Measurements from ENCODE around the gene CPED1. TPM values are rescaled to one million over a fixed set of nuclear protein-coding genes. Genes with fewer than 3 reads are reported as not detected.

The CPED1 gene
- total and polyA plus RNA-seq, 10 of the 15 experiments (the other 5 are each of a cell fraction or from before 2014, with no cell fraction given) = 0.01 to 0.77 (median 0.10) TPM; not detected in 1

GRCh38 chr7:121211253-121211652 is 222.7 kb downstream of the CPED1 start:
- Histone ChIP-seq H3K79me2 (ENCODE audit: control insufficient read depth, insufficient read depth, low read length) (no peaks in the 10 kb centered on the region), H3K36me3 (ENCODE audit: control insufficient read depth in 2 of 2, insufficient read depth in 2 of 2, low read length in 1 of 2) (no peaks in the 10 kb centered on the region), H3K4me3 (no peak overlapping the region), H4K20me1 (ENCODE audit: control insufficient read depth, insufficient read depth) (no peaks in the 10 kb centered on the region), H3K27ac (ENCODE audit: control insufficient read depth, insufficient read depth) (no peak overlapping the region), H2AFZ (ENCODE audit: control insufficient read depth, low read depth, low read length) (no peak overlapping the region), H3K9me3 (replicated peaks; ENCODE audit: control insufficient read depth, insufficient read depth, low read length) (no peaks in the 10 kb centered on the region), H3K4me2 (ENCODE audit: control insufficient read depth, insufficient read depth) (no peak overlapping the region), H3K27me3 (replicated peaks in 1 of 2; ENCODE audit: control insufficient read depth in 2 of 2, insufficient read depth in 2 of 2, low read length in 1 of 2) (no peaks in the 10 kb centered on the region), H3K4me1 (ENCODE audit: control insufficient read depth, insufficient read depth, low read length) (no peaks in the 10 kb centered on the region), H3K9ac (ENCODE audit: control insufficient read depth, insufficient read depth, low read length) (no peak overlapping the region)
- WGBS (ENCODE audit: insufficient coverage, insufficient replicate concordance, low lambda C conversion rate, missing lambda C conversion rate) = 13% methylated on average over 3 of the region's 3 CpGs
- ChIA-PET CTCF (no interaction called here), POLR2A (no interaction called here), RAD21 (ENCODE audit: unreplicated experiment) (interaction anchor here (0.5 kb wide), 1 partner anchor 72 kb away, joined by 3 read pairs; no protein-coding TSS in a partner anchor), SMC1A (ENCODE audit: uncharacterized antibody, unreplicated experiment) (no interaction called here)
- intact Hi-C loops (cut with micrococcal nuclease; ENCODE audit: unreplicated experiment) (no loop called here), in situ Hi-C loops (cut with MboI) (no loop called here)
- ATAC-seq (no peak), FAIRE-seq (no peak), DNase-seq (ENCODE audit: low read depth, low spot score) (no peak)
- TF ChIP-seq MEF2B (IDR thresholded peaks at IDR 0.05; ENCODE audit: partially characterized antibody, poor library complexity, severe bottlenecking) (no peak), SRF (IDR thresholded peaks at IDR 0.05; ENCODE audit: low read depth in 2 of 2, low read length in 2 of 2) (no peak), ATF3 (IDR thresholded peaks at IDR 0.05; ENCODE audit: borderline replicate concordance, extremely low read depth, low read depth, low read length) (no peak), NR2F1 (conservative IDR thresholded peaks at IDR 0.05) (no peak)
- no TSS peak for BruUV-seq (replicated peaks)

GRCh38 chr7:121212036-121212435 is 223.5 kb downstream of the CPED1 start:
- no peak overlapping the region for H3K27ac ChIP-seq (ENCODE audit: control insufficient read depth, insufficient read depth)
- intact Hi-C loops (cut with micrococcal nuclease; ENCODE audit: unreplicated experiment) = no loop called here
- ChIA-PET RAD21 (ENCODE audit: unreplicated experiment) (no interaction called here), POLR2A (no interaction called here), CTCF (no interaction called here), SMC1A (ENCODE audit: uncharacterized antibody, unreplicated experiment) (no interaction called here)
- H3K9me3 ChIP-seq (replicated peaks; ENCODE audit: control insufficient read depth, insufficient read depth, low read length) = no peaks in the 10 kb centered on the region
- in situ Hi-C loops (cut with MboI) = no loop called here
- no TSS peak for BruUV-seq (replicated peaks)
- no peak for FAIRE-seq
- no peak overlapping the region for H3K4me2 ChIP-seq (ENCODE audit: control insufficient read depth, insufficient read depth)
- no peak for ATAC-seq
- no peak for DNase-seq (ENCODE audit: low read depth, low spot score)
- WGBS (ENCODE audit: insufficient coverage, insufficient replicate concordance, low lambda C conversion rate, missing lambda C conversion rate) = 59% methylated on average over 2 of the region's 2 CpGs
- TF ChIP-seq CBX5 (IDR thresholded peaks at IDR 0.05; ENCODE audit: low read depth) (no peak), BACH1 (IDR thresholded peaks at IDR 0.05; ENCODE audit: borderline replicate concordance) (no peak), IKZF2 (IDR thresholded peaks at IDR 0.05) (no peak), SMAD5 (IDR thresholded peaks at IDR 0.05; ENCODE audit: low read depth) (no peak), REST (IDR thresholded peaks at IDR 0.05; ENCODE audit: low read depth, low read length) (no peak), HDGF (IDR thresholded peaks at IDR 0.05) (no peak), EP300 (IDR thresholded peaks at IDR 0.05; ENCODE audit: borderline replicate concordance in 1 of 2, control insufficient read depth in 1 of 2, low read depth in 2 of 2, low read length in 2 of 2) (no peak), RAD51 (IDR thresholded peaks at IDR 0.05) (no peak), MAX (IDR thresholded peaks at IDR 0.05; ENCODE audit: low read depth, low read length) (no peak)
- H3K36me3 ChIP-seq (ENCODE audit: control insufficient read depth in 2 of 2, insufficient read depth in 2 of 2, low read length in 1 of 2) = no peaks in the 10 kb centered on the region
- H3K4me3 ChIP-seq = no peak overlapping the region
- H3K9ac ChIP-seq (ENCODE audit: control insufficient read depth, insufficient read depth, low read length) = no peak overlapping the region
- H4K20me1 ChIP-seq (ENCODE audit: control insufficient read depth, insufficient read depth) = no peaks in the 10 kb centered on the region
- no peaks in the 10 kb centered on the region for H3K79me2 ChIP-seq (ENCODE audit: control insufficient read depth, insufficient read depth, low read length)
- no peaks in the 10 kb centered on the region for H3K27me3 ChIP-seq (replicated peaks in 1 of 2; ENCODE audit: control insufficient read depth in 2 of 2, insufficient read depth in 2 of 2, low read length in 1 of 2)
- no peaks in the 10 kb centered on the region for H3K4me1 ChIP-seq (ENCODE audit: control insufficient read depth, insufficient read depth, low read length)
- H2AFZ ChIP-seq (ENCODE audit: control insufficient read depth, low read depth, low read length) = no peak overlapping the region
